Glutamatergic neuron (in vitro differentiated cells): ENCODE data around the gene GPR78. TPM values are rescaled to one million over a fixed set of nuclear protein-coding genes. Genes with fewer than 3 reads are reported as not detected.

Experiments
- DNase-seq: peaks from one replicate; pipeline ENCODE4 v3.0.0; 2022
- H3K27ac Mint-ChIP-seq: one replicate; pipeline ENCODE4 v1.8.0; 2020; ENCODE audit warnings: mild to moderate bottlenecking, mixed read lengths, inconsistent platforms; ENCODE audit not compliant: unreplicated experiment
- H3K27me3 Mint-ChIP-seq: one replicate; pipeline ENCODE4 v1.8.0; 2020; ENCODE audit warnings: mild to moderate bottlenecking, moderate library complexity, mixed read lengths, inconsistent platforms; ENCODE audit not compliant: unreplicated experiment
- H3K36me3 Mint-ChIP-seq: one replicate; pipeline ENCODE4 v1.8.0; 2020; ENCODE audit warnings: mild to moderate bottlenecking, mixed read lengths, inconsistent platforms; ENCODE audit not compliant: unreplicated experiment
- H3K4me1 Mint-ChIP-seq: one replicate; pipeline ENCODE4 v1.8.0; 2020; ENCODE audit warnings: mild to moderate bottlenecking, low read depth, mixed read lengths, inconsistent platforms; ENCODE audit not compliant: unreplicated experiment
- H3K4me3 Mint-ChIP-seq: one replicate; pipeline ENCODE4 v1.8.0; 2020; ENCODE audit warnings: mild to moderate bottlenecking, mixed read lengths, inconsistent platforms; ENCODE audit not compliant: unreplicated experiment
- H3K9me3 Mint-ChIP-seq: one replicate; pipeline ENCODE4 v1.8.0; 2020; ENCODE audit warnings: mild to moderate bottlenecking, moderate library complexity, mixed read lengths, inconsistent platforms; ENCODE audit not compliant: unreplicated experiment
- CTCF ChIP-seq: fragments of 200-600 bp; sonication (generic); IDR thresholded peaks from one replicate; pipeline ENCODE4 v1.5.0; 2021; ENCODE audit not compliant: partially characterized antibody, unreplicated experiment
- total RNA-seq: library from RNA; stranded (reverse); fragmentation: NEBNext Ultra II Directional; extraction: Animal tissue kit (Norgen Biotek cat#: 25700); gene quantifications from one replicate; pipeline ENCODE4 v1.2.1, GENCODE V29; 2021; ENCODE audit not compliant: unreplicated experiment

GPR78 gene
- total RNA-seq, 1 donor from 2014 or later, result 0.17 TPM

DNA sequence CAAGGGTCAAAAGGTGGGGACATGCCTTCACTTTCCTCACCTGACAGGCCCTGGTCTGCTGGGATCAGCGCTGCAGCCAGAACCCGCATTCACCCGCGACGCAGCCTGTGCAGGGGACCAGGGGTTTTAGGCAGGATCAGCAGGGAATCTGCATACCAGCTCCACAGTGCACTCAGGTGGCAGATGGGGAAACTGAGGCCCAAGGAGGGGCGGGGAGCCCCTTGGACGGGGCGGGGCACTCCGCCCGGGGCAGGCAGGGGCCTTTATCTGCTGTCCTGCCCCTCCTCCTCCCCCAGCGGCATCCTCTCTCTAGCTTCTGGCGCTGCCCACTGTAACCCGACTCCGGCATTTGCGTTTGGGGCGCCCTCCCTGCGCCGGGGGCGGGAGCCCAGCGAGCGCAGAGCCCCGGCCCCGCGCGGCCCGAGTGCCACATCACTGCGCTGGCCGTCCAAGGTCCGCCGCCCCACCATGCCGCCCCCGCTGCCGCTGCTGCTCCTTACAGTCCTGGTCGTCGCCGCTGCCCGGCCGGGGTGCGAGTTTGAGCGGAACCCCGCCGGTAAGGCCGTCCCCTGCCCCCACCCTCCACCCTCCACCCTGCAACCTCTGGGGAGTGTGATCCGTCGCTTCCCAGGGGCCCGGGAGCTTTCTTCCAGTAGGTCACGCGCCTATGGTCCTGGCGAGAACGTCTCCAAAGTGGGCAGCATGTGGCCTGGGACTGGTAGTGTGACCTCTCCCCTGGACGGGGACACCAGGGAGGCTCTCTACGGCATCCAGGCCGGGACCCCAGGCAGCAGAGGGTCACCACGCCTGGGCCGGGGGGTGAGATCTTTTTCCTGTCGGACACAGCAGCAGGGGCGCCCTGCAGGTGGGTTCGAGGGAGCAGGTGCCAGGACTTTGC is 12.4 kb downstream of the GPR78 start, which contains the start of gene CPZ:
CPZ (plus strand) TSS at position 400 of the 898 bp plus-strand sequence; CDS start at position 469, 69 bp downstream.
- no peak for TF ChIP-seq CTCF

GRCh38 chr4:8593264-8594096 is 13.3 kb downstream of the GPR78 start:
- H3K9me3 Mint-ChIP-seq, result peaks cover 3% of the 10 kb centered on the region
- H3K4me1 Mint-ChIP-seq, result peaks cover 11% of the 10 kb centered on the region
- no peak for DNase-seq
- H3K27me3 Mint-ChIP-seq, result peaks cover 10% of the 10 kb centered on the region
- no peak overlapping the region for H3K4me3 Mint-ChIP-seq
- H3K36me3 Mint-ChIP-seq, result no peaks in the 10 kb centered on the region
- no peak for TF ChIP-seq CTCF
- H3K27ac Mint-ChIP-seq, result no peak overlapping the region

More for the DNA sequence above, 12.4 kb downstream of the GPR78 start, which contains the start of gene CPZ:
- Mint-ChIP-seq H3K4me1 (peaks cover 11% of the 10 kb centered on the region), H3K27ac (no peak within 1 kb of the TSS), H3K4me3 (no peak within 1 kb of the TSS), H3K36me3 (no peaks in the 10 kb centered on the region), H3K9me3 (peaks cover 3% of the 10 kb centered on the region), H3K27me3 (peaks cover 10% of the 10 kb centered on the region)
- DNase-seq, result peak; percentile 46

DNA sequence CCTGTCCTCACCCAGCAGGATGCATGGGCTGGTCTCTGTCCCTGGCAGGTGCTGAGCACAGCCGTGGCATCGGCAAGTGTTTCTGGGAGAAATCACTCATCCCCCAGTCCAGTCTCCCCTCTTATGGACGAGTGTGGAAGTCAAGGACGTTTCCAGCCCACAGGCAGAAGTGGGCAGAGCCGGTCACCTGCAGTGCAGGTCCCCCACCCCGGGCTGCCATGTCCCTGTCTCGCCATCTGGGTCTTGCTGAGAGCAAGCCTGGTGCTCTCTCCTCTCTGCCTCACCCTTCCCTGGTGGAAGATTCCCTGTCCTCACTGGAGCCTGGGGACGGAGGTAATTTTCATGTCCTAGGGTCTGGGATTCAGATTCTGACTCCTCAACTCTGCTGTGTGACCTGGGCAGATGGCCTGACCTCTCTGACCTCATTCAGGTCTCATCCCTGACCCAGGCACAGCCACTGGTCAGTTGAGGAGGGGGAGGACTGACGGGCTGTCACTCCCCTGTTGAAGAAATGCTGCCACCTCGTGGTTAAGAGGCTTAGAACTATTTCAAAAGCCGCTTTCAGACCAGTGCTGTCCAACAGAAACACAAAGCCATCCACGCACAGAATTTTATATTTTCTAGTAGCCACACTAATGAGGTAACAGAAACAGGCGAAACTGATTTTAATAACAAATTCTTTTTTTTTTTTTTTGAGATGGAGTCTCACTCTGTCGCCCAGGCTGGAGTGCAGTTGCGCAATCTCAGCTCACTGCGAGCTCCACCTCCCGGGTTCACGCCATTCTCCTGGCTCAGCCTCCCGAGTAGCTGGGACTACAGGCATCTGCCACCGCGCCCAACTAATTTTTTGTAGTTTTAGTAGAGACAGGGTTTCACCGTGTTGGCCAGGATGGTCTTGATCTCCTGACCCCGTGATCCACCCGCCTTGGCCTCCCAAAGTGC is 14.2 kb downstream of the GPR78 start:
- Mint-ChIP-seq H3K36me3 (no peaks in the 10 kb centered on the region), H3K4me1 (peaks cover 11% of the 10 kb centered on the region), H3K27ac (no peak overlapping the region), H3K4me3 (no peak overlapping the region), H3K27me3 (peaks cover 10% of the 10 kb centered on the region), H3K9me3 (peaks cover 3% of the 10 kb centered on the region)
- DNase-seq, result peak; percentile 68
- peak; percentile 72 for TF ChIP-seq CTCF

DNA sequence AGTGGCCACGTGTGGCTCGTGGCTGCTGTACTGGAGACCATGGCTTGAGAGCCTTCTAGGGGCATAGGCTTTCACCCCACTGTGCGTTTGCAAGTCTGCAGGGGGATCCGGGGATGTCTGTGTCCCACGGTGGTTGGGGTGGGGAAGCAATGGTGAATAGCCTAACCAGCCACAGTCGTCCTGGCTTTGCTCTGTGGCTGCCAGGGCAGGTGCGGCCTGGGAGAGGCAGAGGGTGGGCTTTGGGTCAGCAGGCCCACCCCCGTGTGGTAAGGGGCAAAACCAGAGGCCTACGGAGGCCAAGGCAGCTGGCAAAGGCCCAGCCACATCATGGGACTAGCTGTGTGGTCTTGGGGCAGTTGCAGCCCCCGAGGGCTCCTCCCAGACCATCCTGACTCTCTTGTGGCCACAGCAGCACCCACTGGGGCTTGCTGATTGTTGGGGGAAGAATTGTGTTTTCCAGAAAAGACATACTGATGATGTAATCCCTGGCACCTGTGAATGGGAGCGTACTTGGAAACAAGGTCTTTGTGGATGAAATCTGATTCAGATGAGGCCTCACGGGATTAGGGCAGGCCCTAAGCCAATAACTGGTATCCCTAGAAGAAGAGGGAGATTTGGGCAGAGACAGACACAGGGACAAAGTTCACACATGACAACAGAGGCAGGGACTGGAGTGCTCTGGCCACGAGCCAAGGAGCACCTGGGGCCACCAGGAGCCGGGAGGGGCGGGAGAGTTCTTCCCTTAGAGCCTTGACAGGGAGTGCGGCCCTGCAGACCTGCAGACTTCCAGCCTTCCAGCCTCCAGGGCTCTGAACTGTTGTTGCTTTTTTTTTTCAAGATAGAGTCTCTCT is 15.3 kb downstream of the GPR78 start:
- no peak for TF ChIP-seq CTCF
- no peak for DNase-seq
- H3K27ac Mint-ChIP-seq, result no peak overlapping the region
- peaks cover 5% of the 10 kb centered on the region for H3K9me3 Mint-ChIP-seq
- H3K27me3 Mint-ChIP-seq, result peaks cover 11% of the 10 kb centered on the region
- peaks cover 10% of the 10 kb centered on the region for H3K4me1 Mint-ChIP-seq
- no peaks in the 10 kb centered on the region for H3K36me3 Mint-ChIP-seq
- no peak overlapping the region for H3K4me3 Mint-ChIP-seq
